Activated CD4-positive, alpha-beta T cell treated with anti-CD3 and anti-CD28 coated beads, Interleukin-2, amount 10 ng/mL, durations not matched to agents 24 days and 14 days (primary cell): ENCODE results near the gene CENPX. TPM values are rescaled to one million over a fixed set of nuclear protein-coding genes. Genes with fewer than 3 reads are reported as not detected.
A peak's percentile ranks its signal among the peaks of the same experiment; 100 is the strongest.

Experiments
- DNase-seq: peaks from one replicate; pipeline ENCODE4 v3.0.0; 2022
- H3K27ac Mint-ChIP-seq: one replicate; pipeline ENCODE4 v1.8.0; 2022; ENCODE audit warnings: mild to moderate bottlenecking, mixed read lengths
- H3K27me3 Mint-ChIP-seq: one replicate; pipeline ENCODE4 v1.8.0; 2022; ENCODE audit warnings: mixed read lengths
- H3K36me3 Mint-ChIP-seq: one replicate; pipeline ENCODE4 v1.8.0; 2022; ENCODE audit warnings: low read depth, mild to moderate bottlenecking, mixed read lengths
- H3K4me1 Mint-ChIP-seq: one replicate; pipeline ENCODE4 v1.8.0; 2021; ENCODE audit warnings: mixed read lengths
- H3K4me3 Mint-ChIP-seq: one replicate; pipeline ENCODE4 v1.8.0; 2022; ENCODE audit warnings: mild to moderate bottlenecking, moderate library complexity, mixed read lengths
- H3K9me3 Mint-ChIP-seq: one replicate; pipeline ENCODE4 v1.8.0; 2021; ENCODE audit warnings: mixed read lengths
- intact Hi-C: fragments of 100-400 bp; cut with micrococcal nuclease; formaldehyde crosslinking; loops from one replicate; pipeline ENCODE4 v1.15.1; 2023
- total RNA-seq: library from RNA; stranded (reverse); gene quantifications from 2 replicates; pipeline ENCODE4 v1.2.3, GENCODE V29; 2022

The CENPX gene
- total RNA-seq, 1 donor from 2014 or later, result 123 TPM

GRCh38 chr17:82029990-82030469 lies 7.4 kb upstream of the CENPX start:
- Mint-ChIP-seq H3K9me3 (no peaks in the 10 kb centered on the region), H3K27ac (no peak overlapping the region), H3K36me3 (peaks cover 14% of the 10 kb centered on the region), H3K27me3 (no peaks in the 10 kb centered on the region), H3K4me3 (peak overlapping the region; percentile 87), H3K4me1 (peaks cover 8% of the 10 kb centered on the region)
- intact Hi-C loops, result loop anchor here (1.0 kb wide), 1 partner anchor 124 kb away; no protein-coding TSS in a partner anchor
- DNase-seq, result no peak

- H3K36me3 Mint-ChIP-seq, result peaks cover 12% of the 10 kb centered on the region
- H3K27me3 Mint-ChIP-seq, result no peaks in the 10 kb centered on the region
- peaks cover 8% of the 10 kb centered on the region for H3K4me1 Mint-ChIP-seq
- peak; percentile 62 for DNase-seq
- peak overlapping the region; percentile 72 for H3K4me3 Mint-ChIP-seq
- H3K9me3 Mint-ChIP-seq, result no peaks in the 10 kb centered on the region
- intact Hi-C loops, result no loop called here
- H3K27ac Mint-ChIP-seq, result peak overlapping the region; percentile 41
Observed at GRCh38 chr17:82029391-82029790, 6.7 kb upstream of the CENPX start.

GRCh38 chr17:82028966-82029365 lies 6.3 kb upstream of the CENPX start:
- Mint-ChIP-seq H3K27ac (no peak overlapping the region), H3K36me3 (peaks cover 12% of the 10 kb centered on the region), H3K4me1 (peaks cover 11% of the 10 kb centered on the region), H3K9me3 (no peaks in the 10 kb centered on the region), H3K27me3 (no peaks in the 10 kb centered on the region), H3K4me3 (no peak overlapping the region)
- DNase-seq, result no peak
- intact Hi-C loops, result no loop called here

DNA sequence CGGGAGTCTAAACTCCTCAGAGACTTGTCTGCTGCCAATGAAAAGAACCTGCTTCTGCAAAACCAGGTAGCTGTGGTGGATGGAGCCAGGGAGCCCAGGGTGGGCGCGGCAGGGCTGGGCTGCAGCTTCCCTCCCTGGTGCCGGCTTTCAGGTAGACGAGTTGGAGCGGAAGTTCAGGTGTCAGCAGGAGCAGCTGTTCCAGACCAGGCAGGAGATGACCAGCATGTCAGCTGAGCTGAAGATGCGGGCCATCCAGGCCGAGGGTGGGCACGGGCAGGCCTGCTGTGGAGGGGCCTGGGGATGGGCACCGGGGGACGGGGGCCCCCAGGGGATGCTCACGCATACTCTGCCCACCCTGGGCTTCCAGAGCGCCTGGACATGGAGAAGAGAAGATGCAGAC lies 5.6 kb upstream of the CENPX start:
- H3K9me3 Mint-ChIP-seq, result no peaks in the 10 kb centered on the region
- no peaks in the 10 kb centered on the region for H3K27me3 Mint-ChIP-seq
- no peak for DNase-seq
- intact Hi-C loops, result no loop called here
- peaks cover 14% of the 10 kb centered on the region for H3K4me1 Mint-ChIP-seq
- no peak overlapping the region for H3K4me3 Mint-ChIP-seq
- no peak overlapping the region for H3K27ac Mint-ChIP-seq
- peaks cover 12% of the 10 kb centered on the region for H3K36me3 Mint-ChIP-seq

DNA sequence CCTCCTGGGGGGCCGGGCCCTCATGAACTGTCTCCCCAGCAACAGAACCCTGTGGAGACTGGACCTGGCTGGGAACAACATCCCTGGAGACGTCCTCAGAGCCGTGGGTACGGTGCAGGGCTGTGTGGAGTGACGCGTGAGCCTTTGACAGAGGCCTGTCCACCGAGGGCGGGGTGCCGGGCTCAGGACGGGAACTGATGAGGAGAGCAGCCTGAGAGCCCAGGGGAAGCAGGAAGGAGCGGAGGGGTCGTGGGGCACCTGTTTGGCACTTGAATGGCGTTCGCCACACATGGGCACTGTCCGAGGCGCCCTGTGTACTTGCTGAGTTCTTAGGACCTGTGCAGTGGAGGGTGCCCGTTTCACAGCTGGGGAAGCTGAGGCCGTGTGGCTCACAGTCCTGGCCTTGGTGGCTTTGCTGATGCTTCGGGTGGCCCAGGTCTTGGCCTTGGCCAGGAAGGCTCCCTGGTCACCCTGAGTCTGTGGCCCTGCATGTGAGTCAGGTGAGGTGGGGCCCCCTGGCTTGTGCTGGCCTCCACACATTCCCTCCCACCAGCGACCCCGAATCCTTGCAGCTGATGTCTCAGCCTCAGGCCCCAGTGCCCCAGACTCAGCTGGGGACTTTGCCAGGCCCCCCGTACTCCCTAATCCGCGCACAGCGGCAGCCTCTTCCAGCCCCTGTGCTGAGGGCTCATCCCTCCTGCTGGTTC lies 2.9 kb upstream of the CENPX start:
- Mint-ChIP-seq H3K27me3 (no peaks in the 10 kb centered on the region), H3K9me3 (no peaks in the 10 kb centered on the region), H3K4me3 (peak overlapping the region; percentile 18), H3K27ac (no peak overlapping the region), H3K36me3 (peaks cover 13% of the 10 kb centered on the region), H3K4me1 (peaks cover 22% of the 10 kb centered on the region)
- no peak for DNase-seq
- intact Hi-C loops, result no loop called here

- H3K9me3 Mint-ChIP-seq, result no peaks in the 10 kb centered on the region
- H3K27ac Mint-ChIP-seq, result no peak overlapping the region
- H3K36me3 Mint-ChIP-seq, result peaks cover 13% of the 10 kb centered on the region
- H3K27me3 Mint-ChIP-seq, result no peaks in the 10 kb centered on the region
- peaks cover 26% of the 10 kb centered on the region for H3K4me1 Mint-ChIP-seq
- no peak overlapping the region for H3K4me3 Mint-ChIP-seq
- intact Hi-C loops, result loop anchor here (5.0 kb wide), 2 partner anchors 163 to 202 kb away; partner anchors contain the start of genes P4HB and SLC16A3
- no peak for DNase-seq
Observed at GRCh38 chr17:82024859-82025258, 2.2 kb upstream of the CENPX start.

DNA sequence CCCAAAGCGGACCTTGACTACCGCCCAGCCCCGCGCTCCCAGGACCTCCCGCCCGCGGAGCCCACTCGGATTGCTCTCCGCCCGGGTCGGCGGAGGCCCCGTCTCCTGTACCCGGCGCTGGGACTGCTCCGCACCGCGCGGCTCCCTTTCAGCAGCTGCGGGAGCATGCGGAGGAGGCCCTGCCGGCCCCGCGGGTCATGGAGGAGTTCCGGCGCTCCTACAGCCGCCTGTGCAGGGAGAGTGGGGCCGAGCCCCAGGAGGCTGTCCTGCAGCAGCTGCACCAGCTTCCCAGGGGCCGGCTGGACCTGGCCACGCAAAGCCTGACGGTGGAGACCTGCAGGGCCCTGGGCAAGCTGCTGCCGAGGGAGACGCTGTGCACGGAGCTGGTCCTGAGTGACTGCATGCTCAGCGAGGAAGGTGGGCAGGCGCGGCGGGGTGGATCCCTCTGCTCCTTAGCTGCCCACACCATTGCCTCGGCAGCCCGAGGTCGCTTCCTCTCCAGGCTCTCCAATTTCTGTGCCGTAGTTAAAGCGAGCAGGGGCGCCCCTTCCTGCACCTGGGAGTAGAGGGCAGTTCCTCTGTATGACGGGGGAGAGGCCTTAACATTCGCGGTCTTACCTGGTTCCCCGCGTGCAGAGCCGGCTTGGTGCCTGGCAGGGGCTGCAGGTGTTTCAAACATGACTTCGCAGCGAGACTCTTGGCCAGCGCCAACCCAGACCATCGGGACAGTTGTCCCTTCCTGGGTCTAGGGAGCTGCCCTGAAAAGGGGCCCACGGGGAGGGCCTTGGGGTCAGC lies 966 bp upstream of the CENPX start:
- no peaks in the 10 kb centered on the region for H3K9me3 Mint-ChIP-seq
- no peak overlapping the region for H3K27ac Mint-ChIP-seq
- peak overlapping the region; percentile 88 for H3K4me3 Mint-ChIP-seq
- H3K4me1 Mint-ChIP-seq, result peaks cover 23% of the 10 kb centered on the region
- DNase-seq, result no peak
- H3K36me3 Mint-ChIP-seq, result peaks cover 12% of the 10 kb centered on the region
- intact Hi-C loops, result loop anchor here (1.0 to 5.0 kb wide), 8 partner anchors 14 to 204 kb away; partner anchors contain the start of genes ALYREF, ANAPC11, ASPSCR1 and DCXR
- H3K27me3 Mint-ChIP-seq, result no peaks in the 10 kb centered on the region

DNA sequence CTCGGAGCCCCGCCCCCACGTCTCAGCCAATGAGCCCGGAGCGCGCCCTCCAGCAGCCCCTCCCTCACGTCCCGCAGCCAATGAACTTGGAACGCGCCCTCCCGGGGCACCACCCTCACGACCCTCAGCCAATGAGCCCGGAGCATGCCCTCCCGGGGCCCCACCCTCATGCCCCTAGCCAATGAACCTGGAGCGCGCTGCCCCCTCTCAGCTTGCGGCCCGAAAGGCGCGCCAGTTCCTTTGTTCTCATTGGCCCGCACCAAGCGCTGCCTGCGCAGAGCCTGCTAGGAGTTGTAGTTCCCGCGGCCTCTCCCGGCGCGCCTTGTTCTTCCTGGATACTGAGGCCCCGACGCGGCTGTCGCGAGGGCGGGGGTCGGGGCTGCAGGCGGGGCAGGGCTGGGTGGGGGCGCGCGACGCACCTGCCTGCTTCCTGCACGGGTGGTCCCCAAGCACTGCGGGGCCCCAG lies 336 bp upstream of the CENPX start, which contains the start of gene LRRC45:
LRRC45 (plus strand) TSS at position 325 of the 466 bp plus-strand sequence. CDS start 339 bp downstream, outside the sequence.
- Mint-ChIP-seq H3K4me3 (peak within 1 kb of the TSS; percentile 88), H3K27me3 (no peaks in the 10 kb centered on the region), H3K36me3 (peaks cover 14% of the 10 kb centered on the region), H3K9me3 (no peaks in the 10 kb centered on the region), H3K27ac (peak within 1 kb of the TSS; percentile 76), H3K4me1 (peaks cover 23% of the 10 kb centered on the region)
- DNase-seq, result peak; percentile 100
- intact Hi-C loops, result loop anchor here (1.0 to 5.0 kb wide), 8 partner anchors 14 to 204 kb away; partner anchors contain the start of genes ALYREF, ANAPC11, ASPSCR1 and DCXR

GRCh38 chr17:82021900-82022309 lies 773 bp downstream of the CENPX start:
- no peaks in the 10 kb centered on the region for H3K9me3 Mint-ChIP-seq
- H3K4me1 Mint-ChIP-seq, result peaks cover 19% of the 10 kb centered on the region
- peaks cover 9% of the 10 kb centered on the region for H3K36me3 Mint-ChIP-seq
- no peaks in the 10 kb centered on the region for H3K27me3 Mint-ChIP-seq
- no peak for DNase-seq
- peak overlapping the region; percentile 88 for H3K4me3 Mint-ChIP-seq
- intact Hi-C loops, result loop anchor here (1.0 to 5.0 kb wide), 7 partner anchors 63 to 205 kb away; partner anchors contain the start of genes ALYREF, ANAPC11, FASN and P4HB
- peak overlapping the region; percentile 76 for H3K27ac Mint-ChIP-seq

GRCh38 chr17:82021107-82021899 lies 1.4 kb downstream of the CENPX start:
- Mint-ChIP-seq H3K4me1 (peaks cover 19% of the 10 kb centered on the region), H3K27ac (peak overlapping the region; percentile 76), H3K4me3 (peak overlapping the region; percentile 88), H3K27me3 (no peaks in the 10 kb centered on the region), H3K36me3 (peaks cover 9% of the 10 kb centered on the region), H3K9me3 (no peaks in the 10 kb centered on the region)
- intact Hi-C loops, result loop anchor here (1.0 to 5.0 kb wide), 3 partner anchors 62 to 206 kb away; partner anchors contain the start of genes P4HB and SLC16A3
- peak; percentile 86 for DNase-seq

- Mint-ChIP-seq H3K4me1 (peaks cover 19% of the 10 kb centered on the region), H3K36me3 (peaks cover 6% of the 10 kb centered on the region)
- intact Hi-C loops, result loop anchor here (1.0 to 5.0 kb wide), 3 partner anchors 61 to 207 kb away; partner anchors contain the start of genes P4HB and SLC16A3
Observed at GRCh38 chr17:82020572-82021106, 2.0 kb downstream of the CENPX start.

DNA sequence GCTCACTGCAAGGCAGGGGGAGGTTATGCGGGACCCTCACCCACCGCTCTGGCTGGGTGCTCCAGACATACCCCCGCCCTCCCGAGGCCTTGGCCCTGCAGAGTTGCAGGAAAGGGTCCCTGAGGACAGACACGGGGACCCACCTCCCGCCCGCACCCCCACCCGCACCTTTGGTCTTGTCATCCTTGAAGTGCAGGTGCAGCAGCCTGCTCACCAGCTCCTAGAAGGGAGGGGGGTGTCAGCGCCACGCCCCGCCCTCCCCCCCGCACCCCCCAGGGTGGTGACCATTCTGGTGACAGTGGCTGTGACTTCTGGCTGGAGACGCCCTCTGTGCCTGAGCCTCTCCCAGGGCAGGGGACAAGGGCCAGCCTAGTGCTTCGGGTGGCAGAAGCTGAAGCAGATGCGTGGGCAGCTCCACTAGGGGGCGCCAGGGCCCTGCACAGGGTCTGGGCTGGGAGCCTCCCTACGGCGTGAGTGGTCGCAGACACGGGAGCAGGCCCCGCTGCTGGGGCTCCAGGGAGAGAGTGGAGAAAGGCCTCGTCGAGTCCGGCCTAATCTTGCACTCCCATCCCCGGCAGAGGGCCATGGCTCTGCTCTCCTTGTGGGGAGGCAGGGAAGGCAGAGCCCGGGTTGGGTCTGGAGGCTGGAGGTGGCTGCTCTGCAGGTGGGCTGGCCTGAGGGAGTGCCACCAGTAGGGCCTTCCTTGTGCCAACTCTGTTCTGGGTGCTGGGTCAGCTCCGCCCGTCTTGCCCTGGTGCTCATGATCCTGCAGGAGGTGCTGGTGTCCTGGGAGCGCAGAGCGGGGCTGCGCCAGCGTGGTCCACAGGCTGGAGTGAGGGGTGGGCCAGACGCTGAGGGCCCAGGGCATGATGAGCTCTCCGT lies 2.7 kb downstream of the CENPX start:
- Mint-ChIP-seq H3K27ac (no peak overlapping the region), H3K27me3 (no peaks in the 10 kb centered on the region), H3K4me1 (peaks cover 19% of the 10 kb centered on the region), H3K9me3 (no peaks in the 10 kb centered on the region), H3K4me3 (no peak overlapping the region), H3K36me3 (peaks cover 6% of the 10 kb centered on the region)
- intact Hi-C loops, result loop anchor here (5.0 kb wide), 2 partner anchors 158 to 207 kb away; partner anchors contain the start of genes P4HB and SLC16A3
- DNase-seq, result peak; percentile 91

More at GRCh38 chr17:82020572-82021106, 2.0 kb downstream of the CENPX start:
- Mint-ChIP-seq H3K27me3 (no peaks in the 10 kb centered on the region), H3K9me3 (no peaks in the 10 kb centered on the region), H3K4me3 (peak overlapping the region; percentile 39), H3K27ac (no peak overlapping the region)
- DNase-seq, result no peak
